ENCODE measurements around the gene TTC7B. TPM values are rescaled to one million over a fixed set of nuclear protein-coding genes. Genes with fewer than 3 reads are reported as not detected.

The TTC7B gene
- total and polyA plus RNA-seq, 2 of the 8 experiments (the other 6 are each of a cell fraction or from before 2014, with no cell fraction given) = 23.7 to 34.0 TPM

DNA sequence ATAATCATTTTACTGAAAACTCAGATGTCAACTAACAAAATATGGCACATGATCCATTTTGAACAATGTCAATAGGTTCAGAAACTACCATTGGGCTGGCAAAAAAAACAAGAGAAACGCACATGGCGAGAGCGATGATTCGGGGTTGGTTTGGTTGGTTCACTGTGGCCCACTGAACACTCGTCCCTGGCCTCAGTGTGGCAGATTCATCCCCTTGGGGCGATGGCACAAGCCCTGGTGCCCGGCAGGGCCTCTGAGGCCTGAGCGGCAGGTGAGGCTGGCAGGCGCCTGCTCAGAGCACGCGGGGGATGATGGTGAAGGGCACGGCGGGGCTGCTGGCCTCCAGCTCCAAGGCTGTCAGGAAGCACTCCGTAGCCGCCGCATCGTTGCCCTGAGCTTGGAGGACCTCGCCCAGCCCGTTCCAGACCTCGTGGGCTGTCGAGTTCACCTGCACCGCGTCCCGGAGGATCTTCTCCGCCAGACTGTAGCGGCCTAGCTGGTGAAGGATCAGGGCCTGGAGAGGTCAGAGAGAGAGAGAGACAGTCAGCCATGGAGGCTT is 275.1 kb downstream of the TTC7B start:
- no peak overlapping the region for H2BK120ac ChIP-seq (replicated peaks; ENCODE audit: low read depth, low read length)
- FAIRE-seq (no peak), DNase-seq (ENCODE audit: low read depth in 1 of 2, low spot score in 2 of 2) (no peak)
- H4K5ac ChIP-seq (ENCODE audit: insufficient read length, low read depth, low read length) = no peak overlapping the region
- CTCF ChIA-PET (ENCODE audit: partially characterized antibody) = interaction anchor here (0.9 to 1.2 kb wide), 2 partner anchors 156 to 252 kb away, joined by 3 read pairs; no protein-coding TSS in a partner anchor
- no peak overlapping the region for H2BK5ac ChIP-seq (ENCODE audit: low read depth, low read length)
- H3K4ac ChIP-seq (replicated peaks; ENCODE audit: insufficient read length, low read depth, low read length) = no peak overlapping the region
- H2AFZ ChIP-seq (ENCODE audit: low read length) = no peak overlapping the region
- no peak overlapping the region for H3K4me2 ChIP-seq (ENCODE audit: insufficient read depth in 1 of 2, low read depth in 2 of 2, low read length in 2 of 2)
- H3K23me2 ChIP-seq (ENCODE audit: low read depth, low read length) = peaks cover 2% of the 10 kb centered on the region; the same call in 1 of the 2 replicates
- 0 out of 2 replicates have a peak overlapping the region, but pooled peaks have one; percentile 25 for H2BK15ac ChIP-seq (ENCODE audit: low read length)
- H4K8ac ChIP-seq (ENCODE audit: extremely low read depth, insufficient read depth, low read length) = no peak overlapping the region
- no peak overlapping the region for H3K9ac ChIP-seq (replicated peaks in 1 of 4; ENCODE audit: extremely low read depth in 1 of 4, low read depth in 3 of 4, low read length in 3 of 4)
- 96% methylated on average over 26 of the region's 26 CpGs; no CpG with 5 or more reads in 1 of the 2 experiments for WGBS, 2 experiments (ENCODE audit: extremely low coverage in 1 of 2, insufficient coverage in 1 of 2, insufficient read length in 1 of 2, insufficient replicate concordance in 2 of 2, low coverage in 1 of 2, low lambda C conversion rate in 2 of 2, missing lambda C conversion rate in 1 of 2)
- no peaks in the 10 kb centered on the region for H3K36me3 ChIP-seq (ENCODE audit: control insufficient read depth in 2 of 4, insufficient read depth in 4 of 4, low read length in 3 of 4)
- peaks cover 0 to 3% (median 2%) of the 10 kb centered on the region in 4 experiments; a peak in 3 of 7 replicates for H3K4me1 ChIP-seq (replicated peaks in 1 of 4; ENCODE audit: control insufficient read depth in 3 of 4, insufficient read depth in 4 of 4, low read length in 3 of 4)
- H2AK5ac ChIP-seq (ENCODE audit: low read depth, low read length) = no peak overlapping the region
- no peak overlapping the region for H2BK20ac ChIP-seq (ENCODE audit: low read length)
- no peaks in the 10 kb centered on the region for H3K79me2 ChIP-seq (ENCODE audit: control insufficient read depth in 1 of 2, insufficient read depth in 2 of 2, low read length in 2 of 2)
- H4K20me1 ChIP-seq (replicated peaks in 1 of 2; ENCODE audit: control insufficient read depth in 1 of 2, insufficient read depth in 2 of 2, low read length in 2 of 2) = no peaks in the 10 kb centered on the region
- no peaks in the 10 kb centered on the region for H3K79me1 ChIP-seq (ENCODE audit: low read depth, low read length)
- no peak overlapping the region for H4K91ac ChIP-seq (replicated peaks; ENCODE audit: insufficient read length, low read length)
- H3K18ac ChIP-seq (ENCODE audit: extremely low read depth, low read length) = no peak overlapping the region
- no peak overlapping the region for H3K14ac ChIP-seq (ENCODE audit: insufficient read length)
- H3K56ac ChIP-seq (replicated peaks; ENCODE audit: insufficient read length, low read depth, low read length) = no peak overlapping the region
- no peak overlapping the region for H3K4me3 ChIP-seq (ENCODE audit: extremely low read depth in 1 of 4, insufficient read depth in 2 of 4, low read depth in 3 of 4, low read length in 4 of 4)
- H3K27ac ChIP-seq (ENCODE audit: low read depth, low read length) = no peak overlapping the region
- no peak overlapping the region for H3K23ac ChIP-seq (ENCODE audit: insufficient read length)
- H3K9me3 ChIP-seq (ENCODE audit: insufficient read depth in 2 of 2, low read depth in 1 of 2, low read length in 1 of 2) = no peaks in the 10 kb centered on the region
- no peaks in the 10 kb centered on the region for H3K27me3 ChIP-seq (replicated peaks in 1 of 4; ENCODE audit: control insufficient read depth in 3 of 4, extremely low read depth in 1 of 4, insufficient read depth in 3 of 4, low read length in 3 of 4)
- POLR2A ChIA-PET (ENCODE audit: partially characterized antibody) = no interaction called here
- no peak overlapping the region for H2BK12ac ChIP-seq (ENCODE audit: low read depth, low read length)
- TF ChIP-seq SIX5 (IDR thresholded peaks at IDR 0.05; ENCODE audit: low read depth, low read length) = no peak
- no peak for TF ChIP-seq ZNF274 (IDR thresholded peaks at IDR 0.05; ENCODE audit: borderline replicate concordance, extremely low read depth, low read length)
- TF ChIP-seq JUN (IDR thresholded peaks at IDR 0.05; ENCODE audit: low read depth, low read length) = no peak
- TF ChIP-seq CREB1 (IDR thresholded peaks at IDR 0.05) = no peak
- TF ChIP-seq EP300 (IDR thresholded peaks at IDR 0.05; ENCODE audit: borderline replicate concordance in 1 of 2, low read depth in 2 of 2, low read length in 2 of 2) = no peak
- TF ChIP-seq MAFK (IDR thresholded peaks at IDR 0.05; ENCODE audit: low read depth, low read length) = no peak
- no peak for TF ChIP-seq FOSL1 (IDR thresholded peaks at IDR 0.05; ENCODE audit: insufficient read depth, low read depth, low read length)
- no peak for TF ChIP-seq HDAC2 (IDR thresholded peaks at IDR 0.05; ENCODE audit: borderline replicate concordance in 1 of 2, low read depth in 2 of 2, low read length in 2 of 2)
- TF ChIP-seq TBP (IDR thresholded peaks at IDR 0.05; ENCODE audit: low read depth, low read length) = no peak
- TF ChIP-seq RAD21 (IDR thresholded peaks at IDR 0.05 in 1 of 2, conservative IDR thresholded peaks at IDR 0.05 in 1 of 2; ENCODE audit: low read depth in 2 of 2, low read length in 2 of 2) = no peak
- TF ChIP-seq SUZ12 (IDR thresholded peaks at IDR 0.05; ENCODE audit: low read length) = no peak
- no peak for TF ChIP-seq RXRA (IDR thresholded peaks at IDR 0.05; ENCODE audit: insufficient read depth, low read depth, low read length)
